SK-N-SH (cell line): ENCODE measurements around the gene APOC3. TPM values are rescaled to one million over a fixed set of nuclear protein-coding genes. Genes with fewer than 3 reads are reported as not detected.

Source experiments
- CTCF ChIA-PET: fragments of 300-600, 350-600 bp; formaldehyde crosslinking; extraction: SDS; loops from one replicate; lab custom pipeline; 2021; lab: Yijun Ruan, JAX
- POLR2A ChIA-PET: fragments of 350-600 bp; sonication (Branson Sonifier 250); formaldehyde crosslinking; extraction: SDS; loops from one replicate; lab custom pipeline; 2020; ENCODE audit warnings: antibody characterized with exemption, inconsistent platforms; lab: Yijun Ruan, JAX
- DNase-seq: peaks from one replicate; pipeline ENCODE4 v3.0.0; 2012
- H2AFZ ChIP-seq: fragments of 200-600 bp; sonication (generic); 2 replicates; pipeline ENCODE4 v1.8.1; 2016; ENCODE audit warnings: antibody characterized with exemption, mild to moderate bottlenecking, low read depth
- H3F3A ChIP-seq: fragments of 200-600 bp; sonication (generic); replicated peaks from 2 replicates; pipeline ENCODE3; 2016; ENCODE audit warnings: antibody characterized with exemption, mild to moderate bottlenecking; ENCODE audit not compliant: insufficient read depth
- H3K27ac ChIP-seq, 2 experiments: fragments of 200-500 bp in 1 of 2; fragments of 200-600 bp in 1 of 2; sonication (Bioruptor generic) in 1 of 2; sonication (generic), shearing (Covaris generic) in 1 of 2; 2 replicates each; pipeline versions ENCODE4 v1.5.1 to v1.6.1; 2014 to 2016; ENCODE audit warnings: low read depth in 2 of 2, inconsistent platforms in 1 of 2, low read length in 1 of 2, mild to moderate bottlenecking in 1 of 2, mixed read lengths in 1 of 2
- H3K27me3 ChIP-seq: fragments of 200-600 bp; sonication (generic), shearing (Covaris generic); 2 replicates; pipeline ENCODE4 v1.6.1; 2016; ENCODE audit warnings: mixed run types; ENCODE audit not compliant: insufficient read depth
- H3K36me3 ChIP-seq, 2 experiments: fragments of 200-500 bp in 1 of 2; fragments of 200-600 bp in 1 of 2; sonication (Bioruptor generic) in 1 of 2; sonication (generic) in 1 of 2; replicated peaks in 1 of 2; 2 replicates each; pipeline versions ENCODE3 to v1.5.1; 2014 to 2016; ENCODE audit warnings: low read length in 1 of 2, mild to moderate bottlenecking in 1 of 2; ENCODE audit not compliant: insufficient read depth in 2 of 2, control insufficient read depth in 1 of 2
- H3K4me1 ChIP-seq, 2 experiments: fragments of 200-500 bp in 1 of 2; fragments of 200-600 bp in 1 of 2; sonication (Bioruptor generic) in 1 of 2; sonication (generic), shearing (Covaris generic) in 1 of 2; 2 replicates each; pipeline versions ENCODE4 v1.5.1 to v1.6.1; 2014 to 2016; ENCODE audit warnings: low read depth in 1 of 2, low read length in 1 of 2, mixed run types in 1 of 2; ENCODE audit not compliant: insufficient read depth in 2 of 2, control insufficient read depth in 1 of 2
- H3K4me2 ChIP-seq: fragments of 200-600 bp; sonication (generic), shearing (Covaris generic); 2 replicates; pipeline ENCODE4 v1.6.1; 2017; ENCODE audit warnings: mixed run types
- H3K4me3 ChIP-seq, 2 experiments: fragments of 200-500 bp in 1 of 2; fragments of 200-600 bp in 1 of 2; sonication (Bioruptor generic) in 1 of 2; sonication (generic), shearing (Covaris generic) in 1 of 2; 2 replicates each; pipeline versions ENCODE4 v1.5.1 to v1.8.1; 2014 to 2016; ENCODE audit warnings: low read depth in 2 of 2, inconsistent platforms in 1 of 2, low read length in 1 of 2, mild to moderate bottlenecking in 1 of 2, mixed read lengths in 1 of 2, moderate library complexity in 1 of 2
- H3K79me2 ChIP-seq: fragments of 200-600 bp; sonication (generic); 2 replicates; pipeline ENCODE4 v1.8.1; 2017; ENCODE audit warnings: mild to moderate bottlenecking; ENCODE audit not compliant: insufficient read depth
- H3K9ac ChIP-seq: fragments of 200-600 bp; sonication (generic); 2 replicates; pipeline ENCODE4 v1.6.1; 2017; ENCODE audit warnings: mixed run types
- H3K9me2 ChIP-seq: fragments of 200-600 bp; sonication (generic); 2 replicates; pipeline ENCODE4 v1.6.1; 2017; ENCODE audit warnings: mixed run types
- H3K9me3 ChIP-seq: fragments of 200-600 bp; sonication (generic); 2 replicates; pipeline ENCODE4 v1.6.1; 2017; ENCODE audit warnings: mixed run types, mild to moderate bottlenecking, moderate library complexity
- H4K20me1 ChIP-seq: fragments of 200-600 bp; sonication (generic); 2 replicates; pipeline ENCODE4 v1.6.1; 2017; ENCODE audit warnings: mild to moderate bottlenecking, mixed run types; ENCODE audit not compliant: insufficient read depth
- ELF1 ChIP-seq: IDR thresholded peaks from 2 replicates; pipeline ENCODE4 v1.4.0; 2012
- EP300 ChIP-seq, 2 experiments: IDR thresholded peaks; 2 replicates each; pipeline versions ENCODE4 v1.4.0 to v1.6.1; 2012; ENCODE audit warnings: borderline replicate concordance in 1 of 2, low read depth in 1 of 2, low read length in 1 of 2
- FOSL2 ChIP-seq: IDR thresholded peaks from 2 replicates; pipeline ENCODE4 v1.4.0; 2012; ENCODE audit warnings: low read depth, mild to moderate bottlenecking, moderate library complexity, borderline replicate concordance
- FOXJ3 ChIP-seq: sonication (generic); formaldehyde crosslinking; IDR thresholded peaks from 2 replicates; pipeline ENCODE4 v1.5.1; 2020; ENCODE audit warnings: mild to moderate bottlenecking, missing genetic modification reagents
- GABPA ChIP-seq: IDR thresholded peaks from 2 replicates; pipeline ENCODE4 v1.4.0; 2012; ENCODE audit warnings: low read depth, mild to moderate bottlenecking
- JUND ChIP-seq: IDR thresholded peaks from 2 replicates; pipeline ENCODE4 v1.4.0; 2012
- MEF2A ChIP-seq: IDR thresholded peaks from 2 replicates; pipeline ENCODE4 v1.4.0; 2012; ENCODE audit warnings: low read depth, borderline replicate concordance
- MXI1 ChIP-seq: IDR thresholded peaks from 2 replicates; pipeline ENCODE4 v1.6.1; 2012; ENCODE audit warnings: mild to moderate bottlenecking, low read depth, low read length, improper control_type of control experiment
- NRF1 ChIP-seq: IDR thresholded peaks from 2 replicates; pipeline ENCODE4 v1.6.1; 2012; ENCODE audit warnings: low read depth, mild to moderate bottlenecking, low read length
- POLR2AphosphoS5 ChIP-seq: IDR thresholded peaks from 2 replicates; pipeline ENCODE4 v1.6.1; 2012; ENCODE audit warnings: low read depth, low read length
- RAD21 ChIP-seq: IDR thresholded peaks from 2 replicates; pipeline ENCODE4 v1.6.1; 2012; ENCODE audit warnings: mild to moderate bottlenecking, low read length
- RFX5 ChIP-seq: IDR thresholded peaks from 2 replicates; pipeline ENCODE4 v1.6.1; 2012; ENCODE audit warnings: mild to moderate bottlenecking, improper control_type of control experiment, low read length
- RXRA ChIP-seq: IDR thresholded peaks from 2 replicates; pipeline ENCODE4 v1.4.0; 2012; ENCODE audit warnings: low read depth, mild to moderate bottlenecking, borderline replicate concordance
- SMC3 ChIP-seq: IDR thresholded peaks from 2 replicates; pipeline ENCODE4 v1.6.1; 2012; ENCODE audit warnings: low read depth, low read length, improper control_type of control experiment
- TAF1 ChIP-seq: IDR thresholded peaks from 2 replicates; pipeline ENCODE4 v1.6.1; 2012; ENCODE audit warnings: low read depth, mild to moderate bottlenecking, low read length, moderate library complexity, borderline replicate concordance
- TEAD4 ChIP-seq: IDR thresholded peaks from 2 replicates; pipeline ENCODE4 v1.4.0; 2012; ENCODE audit warnings: mild to moderate bottlenecking, borderline replicate concordance; ENCODE audit not compliant: insufficient read depth
- YY1 ChIP-seq: IDR thresholded peaks from 2 replicates; pipeline ENCODE4 v1.4.0; 2012; ENCODE audit warnings: low read depth, mild to moderate bottlenecking
- WGBS: methylation state at CpG from one replicate; pipeline ENCODE4 v1.1.6; 2017; ENCODE audit warnings: low lambda C conversion rate; 5-methylcytosine and 5-hydroxymethylcytosine counted together
- polyA plus RNA-seq, 3 experiments: library from polyadenylated mRNA; depleted of rRNA; stranded (reverse); fragments of >200 nt; gene quantifications; 2 replicates each; pipeline ENCODE4 v1.2.3, GENCODE V29; 2012
- TF ChIP-seq, protein P1 (sequence below): IDR thresholded peaks from 2 replicates; pipeline ENCODE4 v1.4.0; 2012; ENCODE audit warnings: low read depth
- TF ChIP-seq, protein P2 (sequence below): IDR thresholded peaks from 2 replicates; pipeline ENCODE4 v1.4.0; 2012; ENCODE audit warnings: low read depth, borderline replicate concordance
- TF ChIP-seq, protein P3 (sequence below): fragments of 150-350 bp; IDR thresholded peaks from 2 replicates; pipeline ENCODE4 v1.6.1; 2017; ENCODE audit warnings: antibody characterized with exemption, low read length, low read depth, borderline replicate concordance
- TF ChIP-seq, protein P4 (sequence below): IDR thresholded peaks from 2 replicates; pipeline ENCODE4; 2012
- TF ChIP-seq, protein P5 (sequence below): fragments of 150-350 bp; IDR thresholded peaks from 2 replicates; pipeline ENCODE4 v1.6.1; 2016; ENCODE audit warnings: mild to moderate bottlenecking, low read depth, low read length

APOC3 gene
- polyA plus RNA-seq, 1 of the 3 experiments (the other 2 are of a cell fraction), result not detected

DNA sequence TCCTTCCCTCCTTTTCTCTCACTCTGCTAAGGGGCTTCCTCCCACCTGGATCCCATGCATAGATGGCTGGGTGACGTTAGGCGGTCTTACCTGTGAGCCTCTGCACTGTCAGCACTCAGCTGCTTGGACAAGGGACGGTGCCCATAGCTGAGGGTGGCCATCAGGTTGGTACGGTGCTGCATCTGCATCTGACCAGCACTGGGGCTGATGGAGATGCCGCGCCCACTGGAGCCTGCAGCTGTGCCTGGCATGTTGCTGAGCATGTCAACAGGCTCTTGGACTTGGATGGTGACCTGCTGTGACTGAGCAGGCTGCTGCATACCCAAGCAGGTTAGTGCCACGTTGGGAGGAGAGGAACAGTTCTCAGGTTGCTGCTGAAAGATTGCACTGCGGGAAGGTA lies 29.5 kb downstream of the APOC3 start (continued):
- TF ChIP-seq EP300 (IDR thresholded peaks at IDR 0.05; ENCODE audit: borderline replicate concordance in 1 of 2, low read depth in 1 of 2, low read length in 1 of 2) (no peak), RFX5 (no peak), SMC3 (no peak), YY1 (no peak), FOXJ3 (CRISPR knock-in tag) (no peak)
- TF ChIP-seq, protein P1, sequence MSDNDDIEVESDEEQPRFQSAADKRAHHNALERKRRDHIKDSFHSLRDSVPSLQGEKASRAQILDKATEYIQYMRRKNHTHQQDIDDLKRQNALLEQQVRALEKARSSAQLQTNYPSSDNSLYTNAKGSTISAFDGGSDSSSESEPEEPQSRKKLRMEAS, result no peak
- TF ChIP-seq, all 33 proteins: peak for 0

DNA sequence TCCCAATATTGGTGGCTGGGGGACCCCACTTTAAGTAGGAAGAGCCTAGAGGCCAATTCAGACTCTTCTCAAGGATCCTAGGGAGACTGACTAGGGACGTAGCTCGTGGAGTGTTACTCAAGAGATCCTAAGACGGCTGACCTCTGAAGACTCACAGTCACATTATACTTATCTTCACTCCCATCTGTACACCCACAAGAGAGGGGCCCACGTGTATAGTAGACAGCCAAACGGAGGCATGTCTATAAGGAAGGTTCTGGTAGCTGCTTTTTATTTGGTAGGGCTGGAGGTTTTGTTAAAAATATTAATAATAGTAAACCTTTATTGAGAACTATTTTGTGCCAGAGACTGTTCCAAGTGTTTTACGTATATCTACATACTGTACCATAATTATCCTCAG lies 30.6 kb downstream of the APOC3 start:
- Histone ChIP-seq H3K4me3 (no peak overlapping the region), H3K9me2 (no peaks in the 10 kb centered on the region), H2AFZ (no peak overlapping the region), H3K27me3 (no peaks in the 10 kb centered on the region), H3K4me2 (no peak overlapping the region), H3K27ac (no peak overlapping the region), H3K9ac (no peak overlapping the region), H3K9me3 (no peaks in the 10 kb centered on the region), H3K79me2 (no peaks in the 10 kb centered on the region), H4K20me1 (no peaks in the 10 kb centered on the region), H3F3A (peaks cover 16% of the 10 kb centered on the region), H3K4me1 (peaks cover 21 to 43% of the 10 kb centered on the region in 2 experiments), H3K36me3 (peaks cover 17 to 43% of the 10 kb centered on the region in 2 experiments)
- no peak for DNase-seq
- ChIA-PET POLR2A (no interaction called here), CTCF (interaction anchor here (0.9 to 4.9 kb wide), 5 partner anchors 12 to 323 kb away, joined by 3 to 32 read pairs (median 19); partner anchors contain the start of gene APOA5)
- TF ChIP-seq, protein P2, sequence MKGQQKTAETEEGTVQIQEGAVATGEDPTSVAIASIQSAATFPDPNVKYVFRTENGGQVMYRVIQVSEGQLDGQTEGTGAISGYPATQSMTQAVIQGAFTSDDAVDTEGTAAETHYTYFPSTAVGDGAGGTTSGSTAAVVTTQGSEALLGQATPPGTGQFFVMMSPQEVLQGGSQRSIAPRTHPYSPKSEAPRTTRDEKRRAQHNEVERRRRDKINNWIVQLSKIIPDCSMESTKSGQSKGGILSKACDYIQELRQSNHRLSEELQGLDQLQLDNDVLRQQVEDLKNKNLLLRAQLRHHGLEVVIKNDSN, result no peak
- no peak for TF ChIP-seq JUND
- TF ChIP-seq GABPA, result no peak
- TF ChIP-seq MXI1, result no peak
- no peak for TF ChIP-seq RXRA
- TF ChIP-seq FOSL2, result no peak
- no peak for TF ChIP-seq ELF1
- TF ChIP-seq TEAD4, result no peak
- no peak for TF ChIP-seq FOXJ3 (CRISPR knock-in tag)
- TF ChIP-seq TAF1, result no peak
- TF ChIP-seq MEF2A, result no peak
- no peak for TF ChIP-seq NRF1
- TF ChIP-seq POLR2AphosphoS5, result no peak
- TF ChIP-seq, protein P3, sequence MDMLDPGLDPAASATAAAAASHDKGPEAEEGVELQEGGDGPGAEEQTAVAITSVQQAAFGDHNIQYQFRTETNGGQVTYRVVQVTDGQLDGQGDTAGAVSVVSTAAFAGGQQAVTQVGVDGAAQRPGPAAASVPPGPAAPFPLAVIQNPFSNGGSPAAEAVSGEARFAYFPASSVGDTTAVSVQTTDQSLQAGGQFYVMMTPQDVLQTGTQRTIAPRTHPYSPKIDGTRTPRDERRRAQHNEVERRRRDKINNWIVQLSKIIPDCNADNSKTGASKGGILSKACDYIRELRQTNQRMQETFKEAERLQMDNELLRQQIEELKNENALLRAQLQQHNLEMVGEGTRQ, result no peak
- TF ChIP-seq YY1, result no peak
- TF ChIP-seq, protein P4, sequence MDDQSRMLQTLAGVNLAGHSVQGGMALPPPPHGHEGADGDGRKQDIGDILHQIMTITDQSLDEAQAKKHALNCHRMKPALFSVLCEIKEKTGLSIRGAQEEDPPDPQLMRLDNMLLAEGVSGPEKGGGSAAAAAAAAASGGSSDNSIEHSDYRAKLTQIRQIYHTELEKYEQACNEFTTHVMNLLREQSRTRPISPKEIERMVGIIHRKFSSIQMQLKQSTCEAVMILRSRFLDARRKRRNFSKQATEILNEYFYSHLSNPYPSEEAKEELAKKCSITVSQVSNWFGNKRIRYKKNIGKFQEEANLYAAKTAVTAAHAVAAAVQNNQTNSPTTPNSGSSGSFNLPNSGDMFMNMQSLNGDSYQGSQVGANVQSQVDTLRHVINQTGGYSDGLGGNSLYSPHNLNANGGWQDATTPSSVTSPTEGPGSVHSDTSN, result no peak
- no peak for TF ChIP-seq EP300 (IDR thresholded peaks at IDR 0.05; ENCODE audit: borderline replicate concordance in 1 of 2, low read depth in 1 of 2, low read length in 1 of 2)
- TF ChIP-seq RAD21, result no peak
- TF ChIP-seq, protein P5, sequence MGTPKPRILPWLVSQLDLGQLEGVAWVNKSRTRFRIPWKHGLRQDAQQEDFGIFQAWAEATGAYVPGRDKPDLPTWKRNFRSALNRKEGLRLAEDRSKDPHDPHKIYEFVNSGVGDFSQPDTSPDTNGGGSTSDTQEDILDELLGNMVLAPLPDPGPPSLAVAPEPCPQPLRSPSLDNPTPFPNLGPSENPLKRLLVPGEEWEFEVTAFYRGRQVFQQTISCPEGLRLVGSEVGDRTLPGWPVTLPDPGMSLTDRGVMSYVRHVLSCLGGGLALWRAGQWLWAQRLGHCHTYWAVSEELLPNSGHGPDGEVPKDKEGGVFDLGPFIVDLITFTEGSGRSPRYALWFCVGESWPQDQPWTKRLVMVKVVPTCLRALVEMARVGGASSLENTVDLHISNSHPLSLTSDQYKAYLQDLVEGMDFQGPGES, result no peak
- WGBS, result 94% methylated on average over 6 of the region's 6 CpGs
